ENCODE data around the gene AGBL1.

Gene AGBL1

GRCh38 chr15:86382341-86382740, 302.7 kb downstream of the AGBL1 start:
- no peaks in the 10 kb centered on the region for H3K27me3 Mint-ChIP-seq
- no peak overlapping the region for H3K4me3 Mint-ChIP-seq
- H3K27ac Mint-ChIP-seq = no peak overlapping the region
- no peaks in the 10 kb centered on the region for H3K36me3 Mint-ChIP-seq
- CTCF ChIA-PET = no interaction called here
- H3K4me1 Mint-ChIP-seq = no peaks in the 10 kb centered on the region
- no peaks in the 10 kb centered on the region for H3K9me3 Mint-ChIP-seq
- no peak for DNase-seq

GRCh38 chr15:86383611-86384010, 303.9 kb downstream of the AGBL1 start:
- Mint-ChIP-seq H3K27me3 (peaks cover 3% of the 10 kb centered on the region), H3K9me3 (no peaks in the 10 kb centered on the region)
- CTCF ChIA-PET = no interaction called here

GRCh38 chr15:86384186-86384585, 304.5 kb downstream of the AGBL1 start:
- no peak for DNase-seq
- H3K9me3 Mint-ChIP-seq = no peaks in the 10 kb centered on the region
- H3K36me3 Mint-ChIP-seq = no peaks in the 10 kb centered on the region
- no peak overlapping the region for H3K4me3 Mint-ChIP-seq
- no peaks in the 10 kb centered on the region for H3K4me1 Mint-ChIP-seq
- CTCF ChIA-PET = no interaction called here
- peaks cover 3% of the 10 kb centered on the region for H3K27me3 Mint-ChIP-seq
- no peak overlapping the region for H3K27ac Mint-ChIP-seq

More at GRCh38 chr15:86383611-86384010, 303.9 kb downstream of the AGBL1 start:
- H3K4me3 Mint-ChIP-seq = no peak overlapping the region
- no peaks in the 10 kb centered on the region for H3K36me3 Mint-ChIP-seq
- no peak for DNase-seq
- H3K4me1 Mint-ChIP-seq = no peaks in the 10 kb centered on the region
- no peak overlapping the region for H3K27ac Mint-ChIP-seq

GRCh38 chr15:86392296-86392695, 312.6 kb downstream of the AGBL1 start:
- Mint-ChIP-seq H3K4me1 (no peaks in the 10 kb centered on the region), H3K27ac (no peak overlapping the region), H3K4me3 (no peak overlapping the region), H3K36me3 (no peaks in the 10 kb centered on the region), H3K9me3 (no peaks in the 10 kb centered on the region), H3K27me3 (peaks cover 3% of the 10 kb centered on the region)
- CTCF ChIA-PET = no interaction called here
- DNase-seq = no peak

- Mint-ChIP-seq H3K4me3 (no peak overlapping the region), H3K36me3 (no peaks in the 10 kb centered on the region), H3K4me1 (no peaks in the 10 kb centered on the region), H3K9me3 (no peaks in the 10 kb centered on the region), H3K27me3 (no peaks in the 10 kb centered on the region), H3K27ac (no peak overlapping the region)
- CTCF ChIA-PET = no interaction called here
- DNase-seq = no peak
Observed at GRCh38 chr15:86392874-86393273, 313.2 kb downstream of the AGBL1 start.

- Mint-ChIP-seq H3K4me3 (no peak overlapping the region), H3K36me3 (no peaks in the 10 kb centered on the region), H3K9me3 (no peaks in the 10 kb centered on the region), H3K4me1 (no peaks in the 10 kb centered on the region), H3K27ac (no peak overlapping the region), H3K27me3 (no peaks in the 10 kb centered on the region)
- CTCF ChIA-PET = no interaction called here
- no peak for DNase-seq
Observed at GRCh38 chr15:86394866-86395265, 315.2 kb downstream of the AGBL1 start.

GRCh38 chr15:86399041-86399954, 319.6 kb downstream of the AGBL1 start:
- H3K4me3 Mint-ChIP-seq = no peak overlapping the region
- H3K36me3 Mint-ChIP-seq = no peaks in the 10 kb centered on the region
- CTCF ChIA-PET = no interaction called here
- H3K4me1 Mint-ChIP-seq = no peaks in the 10 kb centered on the region
- H3K27ac Mint-ChIP-seq = no peak overlapping the region
- no peaks in the 10 kb centered on the region for H3K9me3 Mint-ChIP-seq
- no peak for DNase-seq
- H3K27me3 Mint-ChIP-seq = no peaks in the 10 kb centered on the region

- CTCF ChIA-PET = no interaction called here
- DNase-seq = no peak
- no peak overlapping the region for H3K27ac Mint-ChIP-seq
Observed at GRCh38 chr15:86403221-86403620, 323.6 kb downstream of the AGBL1 start.

GRCh38 chr15:86403914-86404583, 324.4 kb downstream of the AGBL1 start:
- no peaks in the 10 kb centered on the region for H3K9me3 Mint-ChIP-seq
- no peak overlapping the region for H3K27ac Mint-ChIP-seq
- no peak for DNase-seq
- H3K36me3 Mint-ChIP-seq = no peaks in the 10 kb centered on the region
- CTCF ChIA-PET = no interaction called here
- H3K4me1 Mint-ChIP-seq = no peaks in the 10 kb centered on the region
- no peak overlapping the region for H3K4me3 Mint-ChIP-seq
- no peaks in the 10 kb centered on the region for H3K27me3 Mint-ChIP-seq

More at GRCh38 chr15:86403221-86403620, 323.6 kb downstream of the AGBL1 start:
- Mint-ChIP-seq H3K36me3 (no peaks in the 10 kb centered on the region), H3K27me3 (no peaks in the 10 kb centered on the region), H3K4me3 (no peak overlapping the region), H3K9me3 (no peaks in the 10 kb centered on the region), H3K4me1 (no peaks in the 10 kb centered on the region)

GRCh38 chr15:86408261-86408660, 328.6 kb downstream of the AGBL1 start:
- no peak overlapping the region for H3K4me3 Mint-ChIP-seq
- CTCF ChIA-PET = no interaction called here
- no peak overlapping the region for H3K27ac Mint-ChIP-seq
- H3K36me3 Mint-ChIP-seq = no peaks in the 10 kb centered on the region
- no peak for DNase-seq
- H3K27me3 Mint-ChIP-seq = peaks cover 4% of the 10 kb centered on the region
- no peaks in the 10 kb centered on the region for H3K4me1 Mint-ChIP-seq
- H3K9me3 Mint-ChIP-seq = no peaks in the 10 kb centered on the region

GRCh38 chr15:86411916-86412315, 332.2 kb downstream of the AGBL1 start:
- H3K9me3 Mint-ChIP-seq = no peaks in the 10 kb centered on the region
- no peak for DNase-seq
- CTCF ChIA-PET = no interaction called here

GRCh38 chr15:86413191-86413590, 333.5 kb downstream of the AGBL1 start:
- Mint-ChIP-seq H3K36me3 (no peaks in the 10 kb centered on the region), H3K27ac (no peak overlapping the region), H3K27me3 (peaks cover 4% of the 10 kb centered on the region), H3K4me1 (no peaks in the 10 kb centered on the region), H3K4me3 (no peak overlapping the region), H3K9me3 (no peaks in the 10 kb centered on the region)
- CTCF ChIA-PET = no interaction called here
- no peak for DNase-seq

More at GRCh38 chr15:86411916-86412315, 332.2 kb downstream of the AGBL1 start:
- Mint-ChIP-seq H3K27ac (no peak overlapping the region), H3K4me1 (no peaks in the 10 kb centered on the region), H3K27me3 (peaks cover 4% of the 10 kb centered on the region), H3K4me3 (no peak overlapping the region), H3K36me3 (no peaks in the 10 kb centered on the region)

GRCh38 chr15:86425746-86426145, 346.1 kb downstream of the AGBL1 start:
- Mint-ChIP-seq H3K27ac (no peak overlapping the region), H3K9me3 (peaks cover 8% of the 10 kb centered on the region), H3K36me3 (no peaks in the 10 kb centered on the region), H3K4me3 (no peak overlapping the region), H3K27me3 (no peaks in the 10 kb centered on the region), H3K4me1 (no peaks in the 10 kb centered on the region)
- no peak for DNase-seq
- CTCF ChIA-PET = no interaction called here

- no peak overlapping the region for H3K27ac Mint-ChIP-seq
- H3K4me3 Mint-ChIP-seq = no peak overlapping the region
- no peaks in the 10 kb centered on the region for H3K36me3 Mint-ChIP-seq
- H3K9me3 Mint-ChIP-seq = no peaks in the 10 kb centered on the region
- DNase-seq = no peak
- CTCF ChIA-PET = no interaction called here
- H3K27me3 Mint-ChIP-seq = no peaks in the 10 kb centered on the region
- no peaks in the 10 kb centered on the region for H3K4me1 Mint-ChIP-seq
Observed at GRCh38 chr15:86432861-86433260, 353.2 kb downstream of the AGBL1 start.

GRCh38 chr15:86433983-86434382, 354.3 kb downstream of the AGBL1 start:
- no peaks in the 10 kb centered on the region for H3K36me3 Mint-ChIP-seq
- DNase-seq = no peak
- H3K9me3 Mint-ChIP-seq = no peaks in the 10 kb centered on the region
- no peak overlapping the region for H3K4me3 Mint-ChIP-seq
- H3K4me1 Mint-ChIP-seq = no peaks in the 10 kb centered on the region
- no peaks in the 10 kb centered on the region for H3K27me3 Mint-ChIP-seq
- H3K27ac Mint-ChIP-seq = no peak overlapping the region
- CTCF ChIA-PET = no interaction called here
